ENCODE measurements around the gene ME3.

- TF ChIP-seq CTCF (conservative IDR thresholded peaks at IDR 0.05; ENCODE audit: low read length) (no peak), EZH2phosphoT487 (IDR thresholded peaks at IDR 0.05; ENCODE audit: borderline replicate concordance, low read depth, low read length) (no peak)
These were observed 106.6 kb downstream of the ME3 start for GRCh38 chr11:86565801-86566312.
